ENCODE data around the gene HECTD4.

Gene HECTD4

DNA sequence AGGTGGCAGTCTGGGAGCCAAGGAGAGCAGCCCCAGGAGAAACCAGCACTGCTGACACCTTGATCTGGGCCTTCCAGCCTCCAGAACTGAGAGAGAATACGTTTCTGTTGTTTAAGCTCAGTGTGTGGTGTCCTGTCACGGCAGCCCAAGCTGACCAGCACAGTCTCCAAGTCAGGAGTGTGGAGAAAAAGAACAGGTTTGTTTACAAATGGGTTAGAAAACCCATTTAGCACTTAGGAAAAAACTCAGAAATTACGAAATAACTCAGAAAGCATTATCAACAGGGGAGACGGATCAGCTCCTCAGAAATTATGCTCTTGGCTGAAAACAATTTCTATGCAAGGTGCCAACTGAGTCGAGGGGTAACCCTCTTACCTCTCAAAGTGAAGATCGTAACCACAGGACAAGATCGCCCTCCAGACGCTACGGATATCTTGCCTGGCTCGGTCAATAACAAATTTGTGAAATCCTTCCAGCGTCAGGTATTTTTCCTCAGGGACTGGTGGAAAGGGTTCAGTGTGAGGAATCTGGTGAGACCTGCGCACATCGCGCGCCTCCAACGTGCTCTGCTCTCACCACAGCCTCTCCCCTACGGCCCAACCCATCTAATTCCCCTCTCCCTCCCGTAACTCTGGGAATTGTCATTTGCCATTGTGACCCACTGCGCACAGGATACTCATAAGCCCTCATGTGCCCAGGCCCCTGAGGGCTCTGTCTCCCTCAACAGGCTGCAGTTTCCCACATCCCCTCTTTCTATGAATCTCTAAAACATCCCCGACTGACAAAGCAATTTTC lies 206.7 kb downstream of the HECTD4 start:
- DNase-seq (ENCODE audit: low read depth) = no peak

- no peak for DNase-seq (ENCODE audit: low read depth)
Measured at GRCh38 chr12:112172556-112173324, 209.5 kb downstream of the HECTD4 start.

DNA sequence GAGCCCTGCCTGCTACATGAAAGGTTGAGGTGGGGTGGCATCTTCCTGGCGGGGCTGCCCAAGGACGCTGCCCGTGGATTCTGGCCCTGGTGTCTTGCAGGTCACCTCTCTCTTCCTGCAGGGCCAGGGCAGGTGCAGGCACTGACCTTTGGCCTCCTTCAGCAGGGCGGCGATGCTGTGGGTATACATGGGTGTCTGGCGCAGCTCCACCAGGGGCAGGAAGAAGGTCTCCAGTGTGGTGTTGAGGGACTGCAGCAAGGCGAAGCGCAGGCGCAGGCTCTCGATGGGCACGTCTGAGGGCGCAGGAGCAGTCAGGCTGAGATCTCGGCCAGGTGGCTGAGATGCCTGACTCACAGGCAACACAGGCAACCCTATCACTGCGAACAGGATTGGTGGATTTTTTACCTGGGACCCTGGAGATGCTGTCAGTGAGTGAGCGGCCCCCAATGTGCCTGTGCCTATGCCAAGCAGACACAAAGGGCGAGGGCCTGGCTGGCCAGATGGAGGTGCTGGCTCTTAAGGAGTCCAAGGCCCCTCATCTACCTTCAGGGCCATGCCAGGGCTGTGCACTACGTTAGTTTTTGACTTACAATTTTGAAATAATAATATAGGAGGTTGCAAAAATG lies 211.1 kb downstream of the HECTD4 start:
- no peak for DNase-seq (ENCODE audit: low read depth)

- DNase-seq (ENCODE audit: low read depth) = no peak
Measured at GRCh38 chr12:112170376-112170775, 211.9 kb downstream of the HECTD4 start.

DNA sequence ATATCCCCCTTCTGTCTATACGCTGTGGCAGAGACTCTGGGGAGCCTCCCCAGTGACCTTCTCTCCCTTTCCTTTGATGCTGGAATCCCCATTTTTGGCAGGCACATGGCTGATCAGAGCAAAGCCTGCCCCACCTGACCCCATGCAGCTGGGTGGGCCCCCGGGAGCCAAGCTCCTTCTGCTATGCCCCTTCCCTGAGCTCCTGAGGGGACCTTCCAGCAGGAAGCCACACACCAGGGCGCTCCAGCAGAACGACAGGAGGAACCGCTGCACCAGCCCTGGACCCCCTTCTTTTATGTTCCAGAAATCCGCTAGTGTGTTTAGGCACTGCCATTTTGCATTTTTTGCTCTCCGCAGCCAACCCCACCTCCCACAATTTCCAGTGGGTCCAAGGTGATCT lies 212.3 kb downstream of the HECTD4 start:
- no peak for DNase-seq (ENCODE audit: low read depth)

GRCh38 chr12:112169161-112169872 lies 212.9 kb downstream of the HECTD4 start:
- no peak for DNase-seq (ENCODE audit: low read depth)

GRCh38 chr12:112168561-112168971 lies 213.7 kb downstream of the HECTD4 start:
- DNase-seq (ENCODE audit: low read depth) = no peak

- DNase-seq (ENCODE audit: low read depth) = no peak
Measured at GRCh38 chr12:112167718-112168525, 214.3 kb downstream of the HECTD4 start.

GRCh38 chr12:112167031-112167461 lies 215.2 kb downstream of the HECTD4 start:
- no peak for DNase-seq (ENCODE audit: low read depth)

- no peak for DNase-seq (ENCODE audit: low read depth)
Measured at GRCh38 chr12:112166051-112167015, 215.9 kb downstream of the HECTD4 start.

GRCh38 chr12:112165624-112166023 lies 216.6 kb downstream of the HECTD4 start:
- DNase-seq (ENCODE audit: low read depth) = no peak

- DNase-seq (ENCODE audit: low read depth) = no peak
Measured at GRCh38 chr12:112164011-112164660, 218.1 kb downstream of the HECTD4 start.

DNA sequence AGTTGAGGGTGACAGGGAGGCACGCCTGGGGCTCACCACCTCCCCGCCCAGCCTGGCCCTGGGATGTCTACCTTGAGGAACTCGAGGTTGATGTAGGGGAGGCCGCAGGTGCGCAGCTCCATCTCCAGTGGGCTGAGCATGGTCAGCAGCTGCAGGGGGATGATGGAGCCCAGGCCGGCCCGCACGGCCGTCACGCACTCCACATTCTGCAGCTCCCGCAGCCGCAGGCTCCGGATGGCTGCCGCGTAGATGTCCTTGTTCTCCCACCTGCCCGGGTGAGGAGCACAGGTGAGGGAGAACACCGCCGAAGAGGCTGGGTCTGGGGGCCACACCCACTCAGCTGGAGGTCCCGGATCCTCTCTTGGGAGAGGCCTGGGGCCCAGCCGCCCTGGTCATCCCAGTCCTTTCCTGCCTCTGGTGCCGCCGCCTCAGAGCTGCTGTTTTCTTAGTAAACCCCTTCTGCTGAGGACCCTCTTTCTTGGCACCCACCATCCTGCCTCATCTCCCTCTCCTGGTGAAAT lies 218.7 kb downstream of the HECTD4 start:
- no peak for DNase-seq (ENCODE audit: low read depth)

- no peak for DNase-seq (ENCODE audit: low read depth)
Measured at GRCh38 chr12:112163056-112163455, 219.2 kb downstream of the HECTD4 start.

DNA sequence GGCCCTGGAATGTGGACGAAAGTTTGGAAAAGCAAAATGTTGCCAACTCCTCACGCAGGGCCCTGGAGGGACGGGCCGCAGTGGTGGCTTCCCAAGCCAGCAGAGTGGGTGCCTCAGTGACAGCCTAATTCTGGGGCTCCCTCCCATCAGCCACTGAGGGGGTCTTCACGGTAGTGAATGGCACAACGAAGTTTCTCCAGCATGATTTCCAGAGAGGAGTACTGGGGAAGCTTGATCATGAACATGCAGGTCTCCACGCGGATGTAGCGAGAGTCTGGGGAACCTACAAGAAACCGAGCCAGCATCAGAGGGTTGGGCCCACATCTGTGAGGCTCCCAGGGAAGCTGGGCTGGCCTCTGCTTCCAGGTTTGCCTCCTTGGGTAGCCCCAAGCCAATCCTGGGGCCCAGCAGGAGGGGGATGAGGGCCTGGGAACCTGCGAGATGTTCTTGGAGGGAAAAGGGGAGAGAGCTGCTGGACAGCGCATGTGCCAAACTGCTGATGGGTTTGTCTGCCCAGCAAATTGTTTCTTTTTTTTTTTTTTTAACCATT lies 219.9 kb downstream of the HECTD4 start:
- DNase-seq (ENCODE audit: low read depth) = no peak

DNA sequence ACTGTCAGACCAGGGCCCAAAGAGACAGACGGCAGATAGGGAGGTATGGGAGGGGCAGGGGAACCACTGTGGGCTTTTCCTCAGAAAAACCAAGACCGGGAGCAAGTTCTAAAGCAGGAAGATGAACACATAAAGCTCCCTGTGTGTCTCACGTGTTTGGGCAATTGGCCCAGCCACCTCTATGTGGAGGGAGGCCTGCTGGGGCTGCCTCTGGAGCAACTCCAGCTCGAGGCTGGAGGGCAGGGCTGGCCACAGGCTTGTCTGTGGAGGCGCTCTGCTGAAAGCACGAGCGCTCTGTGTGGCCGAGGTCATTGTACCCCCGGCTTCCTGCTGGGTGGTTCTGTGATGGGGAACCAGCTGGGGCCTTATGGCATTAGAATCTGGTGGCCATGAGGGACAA lies 220.5 kb downstream of the HECTD4 start:
- no peak for DNase-seq (ENCODE audit: low read depth)

DNA sequence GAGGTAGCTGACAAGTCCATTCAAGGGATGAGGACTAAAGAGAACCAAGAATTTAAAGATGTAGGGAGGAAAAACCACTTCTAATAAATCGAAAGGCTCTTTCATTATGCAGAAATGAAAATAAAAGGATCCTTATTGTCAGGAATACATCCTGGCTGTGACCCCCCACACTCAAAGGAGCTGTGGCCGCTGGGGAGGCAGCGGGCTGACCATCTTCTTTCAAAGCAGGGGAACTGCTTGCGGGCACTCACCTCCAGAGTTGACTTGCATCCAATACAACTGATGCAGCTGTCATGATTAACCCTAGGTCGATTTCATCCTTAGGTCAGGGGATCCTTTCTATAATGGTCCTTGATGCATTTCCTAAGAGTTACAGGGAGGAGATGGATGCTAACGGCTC lies 221.6 kb downstream of the HECTD4 start:
- DNase-seq (ENCODE audit: low read depth) = no peak

GRCh38 chr12:112159146-112159541 lies 223.1 kb downstream of the HECTD4 start:
- DNase-seq (ENCODE audit: low read depth) = no peak

All from GM04504 (cell line).